HUDEP-2 (cell line): ENCODE data around the gene FLVCR2.
"Not testable (repeated sequence)": the region's sequence is repeated elsewhere in the genome, so short reads cannot be mapped to it uniquely, and the experiment has no call there.

Experiments used
- DNase-seq, 76 experiments: peaks; one replicate each; lab custom pipeline; 2025; ENCODE audit not compliant: unreplicated experiment in 76 of 76; lab: John Stamatoyannopoulos, UW

FLVCR2 gene

DNA sequence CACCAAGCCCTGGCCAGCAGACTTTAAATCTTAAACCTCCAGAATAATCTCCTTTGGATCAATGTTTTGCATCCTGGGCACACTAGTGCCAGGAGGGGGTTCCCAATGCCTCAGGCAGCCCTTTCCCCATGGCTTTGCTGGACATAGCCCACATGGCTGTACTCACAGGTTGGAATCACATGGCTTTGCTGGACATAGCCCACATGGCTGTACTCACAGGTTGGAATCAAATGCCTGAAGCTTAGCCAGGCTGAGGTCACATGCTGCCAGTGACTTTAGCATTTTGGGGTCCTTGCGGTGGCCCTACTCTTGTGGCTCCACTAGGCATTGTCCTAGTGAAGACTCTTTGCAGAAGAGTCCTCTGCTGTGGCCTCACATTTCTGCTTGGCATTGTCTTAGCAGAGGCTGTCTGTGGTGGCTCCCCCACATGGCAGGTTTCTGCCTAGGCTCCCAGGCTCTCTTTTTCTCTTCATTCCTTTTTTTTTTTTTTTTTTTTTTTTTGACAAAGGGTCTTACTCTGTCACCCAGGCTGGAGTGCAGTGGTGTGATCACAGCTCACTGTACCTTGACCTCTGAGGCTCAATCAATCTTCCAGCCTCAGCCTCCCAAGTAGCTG is 13.0 kb downstream of the FLVCR2 start:
- DNase-seq, result no peak

- DNase-seq, result no peak
These were observed 13.7 kb downstream of the FLVCR2 start for GRCh38 chr14:75591987-75592575.

DNA sequence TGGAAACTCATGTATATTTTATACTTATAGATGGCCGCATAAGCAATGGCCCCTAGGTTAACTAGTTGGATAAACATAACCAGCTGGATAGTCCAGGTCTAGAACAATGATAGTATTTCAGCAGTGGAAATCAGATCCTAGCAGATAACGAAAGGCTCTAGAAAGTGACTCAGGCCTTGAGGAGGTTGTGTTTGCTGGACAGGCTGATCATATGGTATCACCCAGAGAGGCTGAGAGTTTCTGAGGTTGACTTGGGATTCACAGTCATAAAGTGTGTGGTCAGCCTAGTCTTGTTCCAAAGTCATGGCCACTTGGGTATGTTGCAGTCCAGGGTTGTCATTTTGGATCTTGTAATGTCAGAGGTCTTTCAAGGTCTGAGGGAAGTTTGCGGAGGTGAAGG is 16.8 kb downstream of the FLVCR2 start:
- no peak for DNase-seq

- no peak for DNase-seq
These were observed 18.7 kb downstream of the FLVCR2 start for GRCh38 chr14:75597149-75597548.

- DNase-seq, result not testable (repeated sequence)
These were observed 21.7 kb downstream of the FLVCR2 start for GRCh38 chr14:75600100-75600499.

GRCh38 chr14:75601061-75601460 is 22.6 kb downstream of the FLVCR2 start:
- DNase-seq, result not testable (repeated sequence)

DNA sequence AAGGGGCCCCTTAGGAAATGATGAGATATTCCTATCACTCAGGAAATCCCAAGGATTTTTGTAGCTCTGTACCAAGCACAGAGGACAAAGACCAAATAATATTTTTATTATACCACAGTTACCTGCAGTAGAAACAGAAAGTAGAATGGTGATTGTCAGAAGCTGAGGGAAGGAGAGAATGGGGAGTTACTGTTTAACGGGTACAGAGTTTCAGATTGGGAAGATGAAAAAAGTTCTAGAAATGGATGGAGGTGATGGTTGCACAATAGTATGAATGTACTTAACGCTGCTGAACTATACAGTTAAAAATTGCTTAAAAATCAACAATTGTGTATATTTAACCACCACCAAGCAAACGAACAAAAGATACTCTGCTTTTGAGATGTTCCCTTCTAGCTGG is 24.1 kb downstream of the FLVCR2 start:
- DNase-seq, result no peak

DNA sequence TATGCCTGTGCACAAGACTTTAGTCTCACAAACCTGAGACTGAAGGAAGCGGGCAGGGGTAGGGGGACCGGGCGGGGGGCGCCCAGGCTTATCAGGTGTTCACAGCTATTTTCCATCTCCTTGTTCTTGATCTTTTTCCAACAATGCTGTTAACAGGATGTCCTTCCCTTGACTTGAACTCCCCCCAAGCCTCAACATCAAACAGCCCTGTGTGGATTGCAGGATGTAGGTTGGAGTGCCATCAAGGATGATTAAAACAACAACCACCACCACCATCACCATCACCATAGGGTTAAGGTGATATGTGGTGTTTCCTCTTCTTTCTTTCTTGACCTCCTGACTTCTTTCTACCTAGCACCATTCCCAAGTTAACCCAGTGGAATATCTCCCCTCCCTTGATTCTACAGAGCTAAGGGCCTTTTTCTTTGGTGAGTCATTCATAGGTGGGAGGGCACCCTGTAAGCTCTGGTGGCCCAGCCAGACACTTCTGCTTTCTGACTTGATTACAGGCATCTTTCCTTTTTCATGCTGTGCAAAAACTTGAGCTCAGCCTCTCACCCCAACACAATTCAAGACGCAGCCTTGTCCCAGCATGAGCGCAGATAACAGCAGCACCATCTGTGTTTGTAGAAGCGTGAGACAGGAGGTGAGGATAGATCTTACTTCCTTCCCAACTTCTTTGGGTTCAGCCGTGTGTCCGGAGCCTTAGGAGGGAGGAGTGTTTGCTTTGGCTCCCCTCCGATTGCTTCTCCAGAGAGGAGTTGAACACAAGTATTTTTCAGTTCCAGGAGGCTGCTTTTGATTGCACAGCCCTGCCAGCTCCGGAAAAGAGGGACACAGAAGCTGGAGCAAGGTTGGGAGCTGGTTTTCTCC is 26.8 kb downstream of the FLVCR2 start:
- no peak for DNase-seq

DNA sequence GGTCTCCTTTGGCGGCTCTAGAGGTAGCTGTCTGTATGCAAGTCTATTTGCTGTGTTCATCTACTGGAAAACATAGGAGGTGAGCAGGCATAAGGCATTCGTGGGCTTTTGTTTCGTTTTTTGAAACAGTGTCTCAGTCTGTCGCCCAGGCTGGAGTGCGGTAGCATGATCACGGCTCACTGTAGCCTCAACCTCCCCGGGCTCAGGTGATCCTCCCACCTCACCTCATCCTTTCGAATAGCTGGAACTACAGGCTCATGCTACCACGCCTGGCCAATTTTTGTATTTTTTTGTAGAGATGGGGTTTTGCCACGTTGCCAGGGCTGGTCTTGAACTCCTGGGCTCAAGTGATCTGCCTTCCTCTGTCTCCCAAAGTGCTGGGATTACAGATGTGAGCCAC is 27.5 kb downstream of the FLVCR2 start:
- DNase-seq, result no peak

- DNase-seq, result no peak
These were observed 28.6 kb downstream of the FLVCR2 start for GRCh38 chr14:75607044-75607443.

DNA sequence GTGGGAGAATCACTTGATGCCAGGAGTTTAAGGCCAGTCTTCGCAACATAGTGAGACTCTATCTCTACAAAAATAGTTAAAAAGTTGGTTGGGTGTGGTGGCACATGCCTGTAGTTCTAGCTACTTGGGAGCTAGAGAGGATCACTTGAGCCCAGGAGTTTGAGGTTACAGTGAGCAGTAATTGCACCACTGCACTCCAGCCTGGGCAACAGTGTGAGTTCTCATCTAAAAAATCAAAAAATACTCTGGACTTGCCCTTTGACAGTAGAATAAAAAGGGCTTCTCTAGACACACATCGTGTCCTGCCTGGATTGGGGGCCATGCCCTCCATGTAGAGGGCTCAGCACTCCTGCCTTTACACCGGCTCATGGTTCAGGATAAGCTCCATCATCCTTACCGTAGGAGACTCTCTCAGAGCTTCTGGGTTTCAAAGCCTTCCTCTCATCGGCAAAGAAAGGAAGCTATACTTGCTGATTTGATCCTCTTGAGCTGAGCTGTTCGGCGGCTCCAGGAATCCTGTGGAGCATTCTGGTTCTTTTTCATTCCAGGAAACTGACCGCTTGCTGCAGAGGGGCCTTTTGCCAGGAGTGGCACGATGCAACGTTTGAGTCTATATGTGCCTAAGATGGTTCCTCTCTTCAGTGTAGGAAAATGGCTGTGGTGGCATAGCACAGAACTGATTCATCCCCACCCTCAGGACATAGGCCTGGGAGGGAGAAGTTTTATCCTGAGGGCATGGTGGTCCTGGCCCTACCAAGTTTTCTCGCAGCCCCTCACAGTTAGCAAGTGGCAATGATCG is 29.6 kb downstream of the FLVCR2 start:
- DNase-seq, result no peak

GRCh38 chr14:75609116-75609515 is 30.7 kb downstream of the FLVCR2 start:
- DNase-seq, result no peak

DNA sequence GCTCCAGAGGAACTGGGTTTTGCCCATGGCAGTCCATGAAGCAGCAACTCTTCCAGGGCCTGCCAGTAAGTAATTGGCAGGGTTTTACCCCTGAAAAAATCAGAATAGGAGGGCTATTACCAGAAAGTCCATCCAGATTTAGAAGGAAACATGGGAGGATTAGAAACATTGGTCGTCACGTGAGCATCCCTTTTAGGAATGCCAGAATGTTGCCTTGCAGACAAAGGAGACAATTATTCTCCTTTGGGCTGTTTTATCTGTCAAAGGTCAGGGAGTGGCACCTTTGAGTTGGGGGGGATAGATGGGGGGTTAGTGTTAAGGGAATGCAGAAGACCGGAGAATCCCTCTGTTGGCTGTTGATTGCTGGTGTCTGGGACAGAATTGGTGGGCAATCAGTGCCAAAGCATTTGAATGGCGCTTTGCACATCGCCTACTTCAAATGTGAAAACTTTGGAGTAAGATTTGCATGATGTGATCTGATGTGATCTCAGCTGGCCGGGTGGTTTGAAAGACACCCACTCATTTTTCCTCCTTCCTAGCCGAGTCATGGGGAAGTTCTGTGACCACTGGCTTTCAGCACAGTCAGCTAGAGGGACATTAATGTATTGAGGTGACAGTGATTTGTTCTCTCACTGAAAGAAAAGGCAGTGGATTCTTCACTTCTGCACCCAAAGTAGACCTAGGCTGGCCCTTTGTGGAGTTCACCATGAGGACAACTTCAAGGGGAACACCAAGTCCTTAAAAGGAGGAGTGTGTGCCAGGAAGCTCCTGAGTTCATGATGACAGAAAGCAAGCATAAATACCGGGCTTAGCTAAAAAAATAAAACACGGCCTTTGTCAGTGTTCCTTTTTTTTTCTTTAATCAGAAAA is 31.4 kb downstream of the FLVCR2 start:
- DNase-seq, result no peak

DNA sequence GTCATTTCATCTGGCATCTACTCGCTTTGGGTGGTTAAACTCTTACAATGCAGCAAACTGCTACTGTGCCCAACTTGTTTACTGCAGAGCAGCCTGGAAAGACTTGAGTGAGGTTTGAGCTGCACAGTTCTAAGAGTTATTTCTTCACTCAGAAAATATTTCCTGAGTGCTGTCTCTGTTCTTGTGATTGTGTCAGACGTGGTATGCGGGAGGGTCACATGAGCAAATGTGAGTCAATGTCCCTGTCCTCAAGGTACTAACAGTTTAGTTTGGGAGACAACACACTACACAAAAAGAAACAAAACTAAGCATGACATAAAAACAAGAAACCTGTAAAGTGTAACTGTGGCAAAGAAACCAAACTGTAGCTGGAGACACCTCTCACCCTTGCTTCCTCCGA is 32.4 kb downstream of the FLVCR2 start:
- DNase-seq, result no peak

GRCh38 chr14:75612157-75612556 is 33.7 kb downstream of the FLVCR2 start:
- no peak for DNase-seq

- DNase-seq, result no peak
These were observed 35.8 kb downstream of the FLVCR2 start for GRCh38 chr14:75614179-75614578.

GRCh38 chr14:75615200-75615599 is 36.8 kb downstream of the FLVCR2 start:
- DNase-seq, result no peak

DNA sequence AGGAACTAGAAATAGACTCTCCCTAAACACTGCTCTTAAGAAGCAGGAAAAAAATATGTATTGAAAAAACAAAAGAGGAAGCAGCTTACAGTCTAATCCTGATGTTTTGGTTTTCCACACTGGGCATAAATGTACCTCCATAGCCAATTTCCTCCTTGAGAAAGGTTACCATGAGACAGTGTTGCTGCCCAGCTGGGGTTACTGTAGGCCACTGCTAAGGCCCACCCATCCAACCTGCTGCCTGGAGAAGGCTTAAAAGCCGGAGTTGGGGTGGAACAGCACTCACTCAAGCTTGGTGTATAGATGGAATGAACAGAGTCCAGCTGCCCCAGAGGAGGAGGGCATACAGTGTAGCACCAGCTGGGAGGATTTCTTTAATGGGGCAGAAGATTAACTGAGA is 41.1 kb downstream of the FLVCR2 start:
- no peak for DNase-seq

DNA sequence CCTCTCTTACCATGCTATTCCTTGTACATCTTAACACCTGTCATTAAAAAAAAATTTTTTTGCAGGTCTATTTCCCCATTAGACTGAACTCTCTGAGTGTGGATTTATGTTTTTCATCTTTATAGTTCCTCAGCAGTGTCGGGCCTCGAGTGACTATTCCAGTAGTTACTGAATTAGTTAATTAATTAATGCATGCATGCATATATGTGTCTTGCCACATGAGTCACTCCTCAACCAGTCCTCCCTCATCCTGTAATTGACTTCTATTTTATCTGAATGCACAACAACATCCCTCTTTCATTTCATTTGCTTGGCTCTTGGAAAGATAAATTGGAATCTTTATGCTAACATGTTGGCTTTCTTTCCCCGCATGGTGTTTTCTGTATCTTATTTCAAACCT is 46.6 kb downstream of the FLVCR2 start:
- DNase-seq, result no peak

- no peak for DNase-seq
These were observed 48.0 kb downstream of the FLVCR2 start for GRCh38 chr14:75626396-75626795.
